DND-41 (cell line): Measurements from ENCODE around the gene GOLGA7B.

Source experiments
- CTCF ChIP-seq: IDR thresholded peaks from 2 replicates; pipeline ENCODE4 v1.5.1; 2012; ENCODE audit warnings: borderline replicate concordance, low read length, moderate library complexity, mild to moderate bottlenecking; ENCODE audit not compliant: poor library complexity, severe bottlenecking; ENCODE audit errors: extremely low read depth
- EZH2 ChIP-seq: IDR thresholded peaks from 3 replicates; pipeline ENCODE4 v1.6.1; 2012; ENCODE audit warnings: borderline replicate concordance, low read depth, mild to moderate bottlenecking, moderate library complexity, low read length, inconsistent platforms; ENCODE audit not compliant: severe bottlenecking

- no peak for TF ChIP-seq EZH2
- no peak for TF ChIP-seq CTCF
Observed at GRCh38 chr10:97903128-97904017, 53.7 kb downstream of the GOLGA7B start.
